ENCODE data around the gene NUP133. TPM values are rescaled to one million over a fixed set of nuclear protein-coding genes. Genes with fewer than 3 reads are reported as not detected.

Gene NUP133
- total RNA-seq, 4 donors from 2014 or later: 18.4 to 30.8 (median 23.7) TPM

GRCh38 chr1:229436201-229436600 is 71.9 kb downstream of the NUP133 start:
- peak; percentile 25 to 37 for TF ChIP-seq POLR2A (IDR thresholded peaks at IDR 0.05)
- no peak for TF ChIP-seq CTCF (IDR thresholded peaks at IDR 0.05 in 4 of 5, conservative IDR thresholded peaks at IDR 0.05 in 1 of 5)
- H3K27ac ChIP-seq: peak overlapping the region; percentile 82 to 93 (median 90)
- H3K36me3 ChIP-seq: no peaks in the 10 kb centered on the region
- peaks cover 49 to 64% of the 10 kb centered on the region in 2 donors for H3K4me1 ChIP-seq
- peaks cover 0 to 11% (median 0%) of the 10 kb centered on the region in 3 donors for H3K27me3 ChIP-seq
- DNase-seq (peak; percentile 37 to 68), ATAC-seq (peak; percentile 38 to 41)
- in situ Hi-C loops (cut with MboI; ENCODE audit: low sequenced_read_pairs in 4 of 4): no loop called here
- intact Hi-C loops (cut with DNase I; ENCODE audit: low total_unique reads): no loop called here
- H3K9me3 ChIP-seq: no peaks in the 10 kb centered on the region
- H3K4me3 ChIP-seq: no peak overlapping the region

GRCh38 chr1:229434641-229435051 is 73.5 kb downstream of the NUP133 start:
- no peaks in the 10 kb centered on the region for H3K36me3 ChIP-seq
- H3K27me3 ChIP-seq: peaks cover 0 to 16% (median 0%) of the 10 kb centered on the region in 3 donors
- peak in 1 of 2 donors; percentile 80 for DNase-seq
- H3K4me1 ChIP-seq: peaks cover 47 to 60% of the 10 kb centered on the region in 2 donors
- peak; percentile 43 to 51 for ATAC-seq
- H3K9me3 ChIP-seq: no peaks in the 10 kb centered on the region
- TF ChIP-seq POLR2A (IDR thresholded peaks at IDR 0.05) (peak; percentile 62 to 65), CTCF (IDR thresholded peaks at IDR 0.05 in 4 of 5, conservative IDR thresholded peaks at IDR 0.05 in 1 of 5) (no peak)
- in situ Hi-C loops (cut with MboI; ENCODE audit: low sequenced_read_pairs in 4 of 4): no loop called here
- intact Hi-C loops (cut with DNase I; ENCODE audit: low total_unique reads): loop anchor here (1.0 to 5.0 kb wide), 3 partner anchors 23 to 162 kb away; partner anchors contain the start of gene RAB4A
- H3K27ac ChIP-seq: peak overlapping the region; percentile 82 to 93 (median 90)
- H3K4me3 ChIP-seq: peak overlapping the region; percentile 23 to 40 (median 37)

GRCh38 chr1:229434005-229434640 is 74.0 kb downstream of the NUP133 start, which contains the start of gene ACTA1:
Gene ACTA1, minus strand, starts transcription at chr1:229434094. Its CDS starts 979 bp downstream, at chr1:229433115.
- intact Hi-C loops (cut with DNase I; ENCODE audit: low total_unique reads): loop anchor here (1.0 to 5.0 kb wide), 2 partner anchors 23 to 162 kb away; partner anchors contain the start of gene RAB4A
- in situ Hi-C loops (cut with MboI; ENCODE audit: low sequenced_read_pairs in 4 of 4): no loop called here
- Histone ChIP-seq H3K27ac (peak within 1 kb of the TSS; percentile 82 to 93 (median 90)), H3K36me3 (no peaks in the 10 kb centered on the region), H3K4me3 (peak within 1 kb of the TSS; percentile 23 to 40 (median 37)), H3K4me1 (peaks cover 47 to 60% of the 10 kb centered on the region in 2 donors), H3K27me3 (peaks cover 0 to 16% (median 0%) of the 10 kb centered on the region in 3 donors), H3K9me3 (no peaks in the 10 kb centered on the region)
- ATAC-seq (peak; percentile 18 to 23), DNase-seq (peak in 1 of 2 donors; percentile 75)
- peak; percentile 27 to 38 for TF ChIP-seq POLR2A (IDR thresholded peaks at IDR 0.05)
- TF ChIP-seq CTCF (IDR thresholded peaks at IDR 0.05 in 4 of 5, conservative IDR thresholded peaks at IDR 0.05 in 1 of 5): no peak

- Histone ChIP-seq H3K27ac (peak overlapping the region; percentile 82 to 93 (median 90)), H3K9me3 (no peaks in the 10 kb centered on the region), H3K4me3 (peak overlapping the region in 3 of 4 donors; percentile 35 to 40 (median 39)), H3K36me3 (no peaks in the 10 kb centered on the region), H3K4me1 (peaks cover 47 to 60% of the 10 kb centered on the region in 2 donors), H3K27me3 (peaks cover 0 to 16% (median 0%) of the 10 kb centered on the region in 3 donors)
- in situ Hi-C loops (cut with MboI; ENCODE audit: low sequenced_read_pairs in 4 of 4): no loop called here
- intact Hi-C loops (cut with DNase I; ENCODE audit: low total_unique reads): loop anchor here (1.0 to 5.0 kb wide), 2 partner anchors 22 to 161 kb away; partner anchors contain the start of gene RAB4A
- no peak for TF ChIP-seq POLR2A (IDR thresholded peaks at IDR 0.05)
- peak in 1 of 5 experiments; percentile 15 for TF ChIP-seq CTCF (IDR thresholded peaks at IDR 0.05 in 4 of 5, conservative IDR thresholded peaks at IDR 0.05 in 1 of 5)
- ATAC-seq: peak; percentile 6 to 17
- DNase-seq: peak in 1 of 2 donors; percentile 39
These were observed 74.7 kb downstream of the NUP133 start for GRCh38 chr1:229433364-229434004.

Data from gastrocnemius medialis (tissue), 4 donors.